GM18507 (cell line): Measurements from ENCODE around the gene UBE2L6.

Experiments used
- DNase-seq: peaks from one replicate; pipeline ENCODE4 v3.0.0; 2011; ENCODE audit warnings: low read depth; ENCODE audit not compliant: insufficient read length; ENCODE audit errors: extremely low spot score
- FAIRE-seq: peaks from 2 replicates; lab custom pipeline; 2011; peaks lifted over from hg19 to GRCh38; lab: Jason Lieb, UNC

The UBE2L6 gene

GRCh38 chr11:57571606-57572005, 4.1 kb upstream of the UBE2L6 start:
- no peak for DNase-seq

DNA sequence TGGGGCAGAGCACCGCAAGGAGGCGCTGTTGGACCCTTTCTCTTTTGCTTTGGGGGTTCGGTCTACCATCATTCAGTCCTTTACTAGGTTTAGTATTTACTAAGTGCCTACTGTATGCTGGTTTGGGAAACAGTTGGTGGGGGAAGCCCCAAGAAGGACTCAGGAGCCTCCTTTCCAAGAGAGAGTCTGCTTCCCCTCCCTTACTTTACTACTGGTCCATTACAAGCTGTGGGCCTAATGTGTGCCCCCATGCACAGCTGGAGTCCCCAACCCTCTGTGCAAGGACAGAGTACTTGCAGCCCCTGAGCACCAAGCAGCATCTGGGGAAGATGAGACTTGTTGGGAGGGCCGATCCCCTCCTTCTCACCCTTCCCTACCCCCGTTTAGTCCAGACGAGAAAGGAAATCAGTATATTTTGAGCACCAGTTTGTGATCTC, 876 bp upstream of the UBE2L6 start:
- FAIRE-seq: peak; percentile 86
- DNase-seq: no peak

More at GRCh38 chr11:57571606-57572005, 4.1 kb upstream of the UBE2L6 start:
- no peak for FAIRE-seq

GRCh38 chr11:57566905-57567514, 462 bp downstream of the UBE2L6 start:
- DNase-seq: no peak
- no peak for FAIRE-seq

DNA sequence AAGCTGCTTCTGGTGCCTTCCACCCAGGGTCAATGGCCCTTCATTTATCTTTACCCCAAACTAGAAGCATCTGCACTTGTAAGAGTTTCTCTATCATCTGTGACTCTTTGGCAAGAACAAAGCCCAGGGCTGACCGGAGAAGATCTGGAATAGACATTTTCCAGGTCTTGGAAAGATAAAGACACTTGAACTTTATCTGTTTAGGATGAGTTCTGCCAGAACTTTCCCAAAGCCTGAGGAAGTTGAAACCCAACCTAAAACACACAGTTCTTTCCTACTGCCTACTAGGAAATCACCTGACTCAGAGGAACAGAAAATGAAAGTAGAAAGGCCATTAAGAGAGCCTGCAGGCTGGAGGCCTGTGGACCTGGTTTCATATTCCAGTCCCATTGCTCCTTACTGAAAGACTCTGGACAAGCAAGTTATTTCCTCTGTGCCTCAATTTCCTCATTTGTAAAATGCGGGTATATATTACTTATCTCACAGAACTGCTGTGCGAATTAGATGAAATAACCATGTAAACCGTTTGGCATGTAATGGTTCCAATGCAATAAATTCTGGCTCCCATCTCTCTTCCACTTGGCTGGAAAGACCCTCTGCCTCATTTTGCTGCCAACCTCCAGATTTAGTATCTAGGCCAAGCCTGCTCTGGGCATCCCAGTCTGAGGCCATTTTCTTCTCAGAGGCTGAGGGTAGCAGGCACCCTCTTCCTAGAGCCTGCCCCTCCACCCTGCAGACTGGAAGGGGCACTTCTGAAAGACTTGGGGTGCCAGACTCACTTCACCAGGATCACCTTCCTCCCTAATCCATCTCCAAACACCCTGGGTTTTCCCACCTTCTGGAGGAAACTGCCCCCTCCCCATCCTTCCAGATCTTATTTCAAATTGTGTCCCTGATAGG, 1.2 kb downstream of the UBE2L6 start:
- no peak for DNase-seq
- peak; percentile 95 for FAIRE-seq

DNA sequence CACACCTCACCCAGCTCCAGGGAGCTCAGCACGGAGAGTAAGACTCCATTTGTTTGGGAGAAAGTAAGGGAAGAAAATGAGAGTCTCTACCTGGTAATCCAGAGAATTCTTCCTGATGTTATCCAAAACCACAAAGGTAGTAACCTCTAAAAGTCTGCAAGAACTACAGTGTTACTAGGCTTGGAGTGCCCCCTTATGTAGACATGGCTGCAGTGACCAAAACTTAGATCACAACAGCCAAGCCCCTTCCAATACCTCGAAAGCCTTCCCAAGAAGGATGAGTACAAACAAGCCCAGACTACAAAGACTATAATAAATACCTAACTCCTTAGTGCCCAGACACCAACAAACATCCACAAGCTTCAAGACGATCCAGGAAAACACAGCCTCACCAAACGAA, 4.9 kb downstream of the UBE2L6 start:
- no peak for DNase-seq
- FAIRE-seq: no peak

DNA sequence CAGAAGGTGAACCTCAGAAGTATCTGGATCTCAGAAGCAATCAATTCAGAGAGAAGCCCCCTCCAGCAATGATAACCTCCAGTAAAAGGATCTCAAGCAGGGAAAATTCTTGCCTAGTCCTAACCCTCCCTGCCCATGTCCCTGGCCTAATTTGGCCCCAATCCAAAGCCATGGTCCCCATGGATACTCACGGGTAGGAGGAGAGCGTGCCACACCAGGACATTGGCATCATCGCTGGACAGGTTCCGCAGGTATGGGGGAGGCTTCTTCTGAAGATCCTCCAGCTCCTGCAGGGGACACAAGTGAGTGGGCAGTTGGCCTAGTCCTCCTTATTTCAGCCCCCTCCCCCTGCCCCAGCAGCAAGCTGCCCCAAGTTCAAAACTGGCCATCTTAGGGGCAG, 7.3 kb downstream of the UBE2L6 start:
- no peak for FAIRE-seq

GRCh38 chr11:57556041-57556440, 11.4 kb downstream of the UBE2L6 start:
- FAIRE-seq (no peak), DNase-seq (no peak)

More for the DNA sequence above, 7.3 kb downstream of the UBE2L6 start:
- DNase-seq: no peak

DNA sequence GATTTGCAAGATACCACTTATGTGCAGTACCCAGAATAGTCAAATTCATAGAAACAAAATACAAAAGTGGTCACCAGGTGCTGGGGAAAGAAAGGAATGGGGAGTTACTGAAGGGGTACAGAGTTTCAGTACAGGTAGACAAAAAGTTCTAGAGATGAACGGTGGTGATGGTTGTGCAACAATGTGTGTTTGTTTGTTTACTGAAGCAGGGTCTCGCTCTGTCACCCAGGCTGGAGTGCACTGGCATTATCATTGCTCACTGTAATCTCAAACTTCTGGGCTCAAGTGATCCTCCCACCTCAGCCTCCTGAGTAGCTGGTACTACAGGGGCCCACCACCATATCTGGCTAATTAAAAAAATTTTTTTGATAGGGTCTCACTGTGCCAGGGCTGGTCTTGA, 12.1 kb downstream of the UBE2L6 start:
- FAIRE-seq (no peak), DNase-seq (no peak)

DNA sequence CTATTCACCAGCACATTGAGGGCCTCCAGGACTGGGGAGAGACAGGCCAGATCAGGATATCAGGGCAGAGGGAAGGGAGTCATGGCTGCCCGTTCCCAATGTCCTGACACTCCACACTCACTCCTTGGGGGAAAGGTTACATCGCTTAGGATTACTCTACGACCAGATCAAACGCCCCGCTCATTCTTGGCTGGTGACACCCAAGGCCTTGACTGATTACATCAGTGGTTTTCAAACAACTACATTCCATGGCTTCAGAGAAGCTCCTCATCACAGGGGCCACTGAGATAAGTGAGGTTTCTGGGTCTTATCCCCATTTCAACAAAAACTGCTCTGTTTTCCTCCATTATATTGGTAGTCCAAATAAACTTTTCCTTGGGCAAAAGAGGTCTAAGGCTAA, 15.0 kb downstream of the UBE2L6 start:
- DNase-seq: no peak
- no peak for FAIRE-seq

DNA sequence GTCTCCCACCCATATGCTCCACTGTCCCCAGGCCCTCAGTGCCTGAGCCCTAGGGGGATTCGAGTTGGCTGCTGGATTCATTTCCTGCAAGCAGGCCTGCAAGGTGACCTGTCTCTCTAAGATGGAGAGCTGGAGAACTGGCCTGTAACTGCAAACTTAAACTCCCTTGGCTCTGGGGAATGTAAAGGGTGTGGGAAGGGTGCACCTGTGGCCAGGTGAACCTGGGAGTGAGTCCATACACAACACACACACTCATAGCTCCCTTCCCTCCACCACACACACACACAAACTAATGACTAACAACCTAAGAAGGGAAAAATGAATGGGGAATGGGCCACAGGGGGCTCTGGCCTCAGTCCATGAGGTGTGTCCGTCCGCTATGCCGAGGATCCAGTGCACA, 15.5 kb downstream of the UBE2L6 start:
- no peak for FAIRE-seq
- no peak for DNase-seq

DNA sequence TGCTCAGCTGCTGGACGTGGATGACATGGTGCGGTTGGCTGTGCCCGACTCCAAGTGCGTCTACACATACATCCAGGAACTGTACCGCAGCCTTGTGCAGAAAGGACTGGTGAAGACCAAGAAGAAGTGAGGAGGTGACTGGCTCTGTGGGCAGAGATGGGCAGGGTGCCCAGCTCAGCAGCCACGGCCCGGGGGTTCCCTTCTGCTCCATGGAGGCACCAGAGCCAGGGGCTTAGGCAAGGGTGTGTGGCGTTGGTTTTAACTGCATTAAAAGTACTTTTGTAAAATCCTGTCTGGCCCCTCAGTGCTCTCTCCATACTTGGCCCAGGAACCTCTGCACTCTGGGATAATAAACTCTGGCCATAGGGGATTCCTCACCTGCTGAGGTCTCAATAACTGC, 17.5 kb downstream of the UBE2L6 start:
- FAIRE-seq: no peak
- DNase-seq: no peak

- DNase-seq (peak; percentile 37), FAIRE-seq (peak; percentile 90)
Observed at GRCh38 chr11:57547854-57548377, 19.6 kb downstream of the UBE2L6 start.

DNA sequence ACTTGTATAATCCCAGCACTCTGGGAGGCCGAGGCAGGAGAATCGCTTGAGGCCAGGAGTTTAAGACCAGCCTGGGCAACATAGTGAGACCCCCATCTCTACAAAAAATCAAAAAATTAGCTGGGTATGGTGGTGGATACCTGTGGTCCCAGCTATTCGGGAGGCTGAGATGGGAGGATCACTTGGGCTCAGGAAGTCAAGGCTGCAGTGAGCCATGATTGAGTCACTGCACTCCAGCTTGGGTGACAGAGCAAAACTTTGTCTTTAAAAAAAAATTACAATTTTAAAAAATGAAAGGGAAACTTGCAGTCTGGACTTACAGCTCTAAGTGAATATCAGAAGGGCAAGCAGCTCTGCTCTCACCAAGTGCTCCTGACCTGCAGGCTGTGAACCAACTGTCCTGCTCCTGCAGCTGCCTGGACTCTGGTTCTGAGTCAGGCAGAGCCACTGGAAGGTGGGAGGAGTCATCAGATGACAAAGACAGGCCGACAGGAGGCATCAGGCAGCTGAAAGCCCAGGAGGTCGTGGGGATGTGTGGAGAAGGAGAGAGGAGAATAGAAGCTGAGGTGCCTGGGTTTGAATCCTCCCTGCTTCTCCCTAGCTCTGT, 20.5 kb downstream of the UBE2L6 start:
- DNase-seq: peak; percentile 42
- FAIRE-seq: peak; percentile 21

- FAIRE-seq (no peak), DNase-seq (no peak)
Observed at GRCh38 chr11:57546451-57546850, 21.0 kb downstream of the UBE2L6 start.

- FAIRE-seq (no peak), DNase-seq (no peak)
Observed at GRCh38 chr11:57545883-57546282, 21.6 kb downstream of the UBE2L6 start.

DNA sequence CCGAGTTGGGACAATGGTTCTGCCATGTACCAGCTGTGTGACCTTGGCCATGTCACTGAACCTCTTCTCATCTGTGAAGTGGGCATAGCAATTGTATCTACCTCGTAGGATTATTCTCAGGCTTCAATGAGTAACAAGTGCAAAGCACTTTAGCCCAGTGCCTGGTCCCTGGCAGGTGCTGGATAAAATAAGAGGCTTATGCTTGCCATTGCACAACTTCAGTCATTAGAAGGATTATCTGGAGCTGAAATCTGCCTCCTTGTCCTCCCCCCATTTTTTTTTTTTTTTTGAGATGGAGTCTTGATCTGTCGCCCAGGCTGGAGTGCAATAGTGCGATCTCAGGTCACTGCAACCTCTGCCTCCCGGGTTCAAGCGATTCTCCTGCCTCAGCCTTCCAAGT, 22.9 kb downstream of the UBE2L6 start:
- no peak for FAIRE-seq
- DNase-seq: no peak

GRCh38 chr11:57543593-57543992, 23.9 kb downstream of the UBE2L6 start:
- DNase-seq (no peak), FAIRE-seq (no peak)

DNA sequence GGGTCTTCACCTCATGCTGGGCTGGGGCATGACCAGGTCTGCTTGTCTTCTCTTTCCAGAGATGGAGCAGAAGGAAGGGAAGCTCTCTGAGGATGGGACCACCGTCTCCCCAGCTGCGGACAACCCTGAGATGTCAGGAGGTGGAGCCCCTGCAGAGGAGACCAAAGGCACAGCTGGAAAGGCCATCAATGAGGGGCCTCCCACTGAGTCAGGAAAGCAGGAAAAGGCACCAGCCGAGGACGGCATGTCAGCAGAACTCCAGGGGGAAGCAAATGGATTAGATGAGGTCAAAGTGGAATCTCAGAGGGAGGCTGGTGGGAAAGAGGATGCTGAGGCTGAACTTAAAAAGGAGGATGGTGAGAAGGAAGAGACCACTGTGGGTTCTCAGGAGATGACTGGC, 24.9 kb downstream of the UBE2L6 start:
- FAIRE-seq: no peak

GRCh38 chr11:57541169-57541568, 26.3 kb downstream of the UBE2L6 start:
- FAIRE-seq (no peak), DNase-seq (no peak)

More for the DNA sequence above, 24.9 kb downstream of the UBE2L6 start:
- no peak for DNase-seq

GRCh38 chr11:57539342-57539741, 28.1 kb downstream of the UBE2L6 start:
- FAIRE-seq (no peak), DNase-seq (no peak)
